ENCODE data around the gene OR51L1.

OR51L1 gene

DNA sequence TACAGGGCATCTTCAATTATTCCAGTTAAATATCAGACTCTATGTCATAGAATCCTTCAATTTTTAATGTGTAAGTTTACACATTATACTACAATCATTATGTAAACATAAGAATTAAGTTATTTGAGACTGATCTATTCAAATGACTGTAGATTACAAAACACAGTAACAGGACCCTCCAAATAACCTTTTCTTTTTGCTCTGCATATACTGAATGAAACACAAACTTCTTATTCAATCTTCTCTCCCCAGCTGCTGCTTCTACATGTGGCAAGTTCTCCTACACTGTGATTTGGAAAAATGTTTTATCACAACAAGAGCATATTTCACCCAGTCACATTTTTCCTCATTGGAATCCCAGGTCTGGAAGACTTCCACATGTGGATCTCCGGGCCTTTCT, 51.6 kb downstream of the OR51L1 start, which contains the start of gene OR52J3:
OR52J3 (plus strand) TSS at position 301 of the 400 bp plus-strand sequence; CDS start at position 301, 0 bp downstream.
- DNase-seq, result no peak
- peaks cover 39% of the 10 kb centered on the region for H3K27me3 ChIP-seq (ENCODE audit: insufficient read depth, low read depth, severe bottlenecking)
- H3K4me3 ChIP-seq (ENCODE audit: low read depth, low read length), result no peak within 1 kb of the TSS
- TF ChIP-seq CTCF (IDR thresholded peaks at IDR 0.05; ENCODE audit: low read depth, low read length), result no peak
- no peaks in the 10 kb centered on the region for H3K36me3 ChIP-seq
- H3K9me3 ChIP-seq (ENCODE audit: severe bottlenecking), result no peaks in the 10 kb centered on the region
- H3K27ac ChIP-seq, result no peak within 1 kb of the TSS

GRCh38 chr11:5046754-5047330, 52.2 kb downstream of the OR51L1 start:
- peaks cover 34% of the 10 kb centered on the region for H3K27me3 ChIP-seq (ENCODE audit: insufficient read depth, low read depth, severe bottlenecking)
- no peaks in the 10 kb centered on the region for H3K9me3 ChIP-seq (ENCODE audit: severe bottlenecking)
- TF ChIP-seq CTCF (IDR thresholded peaks at IDR 0.05; ENCODE audit: low read depth, low read length), result no peak
- H3K4me3 ChIP-seq (ENCODE audit: low read depth, low read length), result no peak overlapping the region
- no peak for DNase-seq
- no peak overlapping the region for H3K27ac ChIP-seq
- H3K36me3 ChIP-seq, result no peaks in the 10 kb centered on the region

All from WERI-Rb-1 (cell line).